Measurements from ENCODE around the gene AMELY.
"Not testable (repeated sequence)": the region's sequence is repeated elsewhere in the genome, so short reads cannot be mapped to it uniquely, and the experiment has no call there.

Gene AMELY, protein sequence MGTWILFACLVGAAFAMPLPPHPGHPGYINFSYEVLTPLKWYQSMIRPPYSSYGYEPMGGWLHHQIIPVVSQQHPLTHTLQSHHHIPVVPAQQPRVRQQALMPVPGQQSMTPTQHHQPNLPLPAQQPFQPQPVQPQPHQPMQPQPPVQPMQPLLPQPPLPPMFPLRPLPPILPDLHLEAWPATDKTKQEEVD

DNA sequence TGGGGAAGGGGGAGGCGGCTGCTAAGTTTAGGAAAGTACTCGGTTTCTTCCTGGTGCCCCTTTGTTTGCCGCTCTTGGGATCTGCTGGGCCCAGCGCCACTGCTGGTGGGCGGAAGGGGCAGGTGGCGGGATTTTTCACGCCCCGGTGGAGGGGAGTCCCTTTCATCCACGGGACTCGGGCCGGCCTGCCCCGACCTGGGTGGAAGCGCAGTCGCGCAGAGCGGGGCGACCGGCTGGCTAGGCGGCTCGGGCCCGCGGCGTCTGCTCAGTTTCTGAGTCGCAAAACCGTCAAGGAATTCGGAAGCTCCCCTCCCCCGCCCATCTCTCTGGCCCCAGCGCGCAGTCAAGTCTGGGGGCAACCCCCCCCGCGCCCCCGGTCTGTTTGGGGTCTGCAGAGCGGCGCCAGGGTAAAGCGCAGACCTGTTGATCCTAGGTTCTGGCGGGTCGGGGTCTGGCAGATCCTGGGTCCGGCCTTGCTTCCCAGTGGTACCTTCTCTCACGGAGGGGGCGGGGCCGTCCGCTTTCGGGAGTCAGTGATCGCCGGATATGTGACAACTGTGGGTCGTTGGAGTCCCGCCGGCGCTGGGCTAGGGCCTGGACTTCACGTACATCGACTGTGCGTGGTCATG, at the start of gene AMELY:
AMELY (minus strand) TSS at position 500 of the 629 bp plus-strand sequence. CDS start 39,144 bp downstream, outside the sequence.
- no peak for DNase-seq (ENCODE audit: low spot score)

DNA sequence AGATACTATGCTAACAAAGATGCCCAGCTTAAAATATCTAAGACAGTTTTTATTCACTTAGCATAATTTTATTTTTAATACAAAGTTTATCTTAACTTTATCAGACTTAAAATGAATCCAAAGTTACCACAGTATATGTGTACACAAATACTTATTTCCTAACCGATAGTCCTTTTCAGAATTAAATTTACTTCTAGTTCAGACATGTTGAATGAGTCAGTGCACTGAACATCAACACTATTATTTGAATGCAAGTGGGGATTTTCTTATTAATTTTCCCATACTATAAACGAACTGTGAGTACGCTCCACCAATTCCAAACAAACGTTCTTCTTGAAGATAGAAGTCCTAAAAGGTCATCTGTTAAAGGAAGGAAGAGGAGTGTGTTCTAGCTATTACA, 38.4 kb upstream of the AMELY start:
- no peak for DNase-seq (ENCODE audit: low spot score)

DNA sequence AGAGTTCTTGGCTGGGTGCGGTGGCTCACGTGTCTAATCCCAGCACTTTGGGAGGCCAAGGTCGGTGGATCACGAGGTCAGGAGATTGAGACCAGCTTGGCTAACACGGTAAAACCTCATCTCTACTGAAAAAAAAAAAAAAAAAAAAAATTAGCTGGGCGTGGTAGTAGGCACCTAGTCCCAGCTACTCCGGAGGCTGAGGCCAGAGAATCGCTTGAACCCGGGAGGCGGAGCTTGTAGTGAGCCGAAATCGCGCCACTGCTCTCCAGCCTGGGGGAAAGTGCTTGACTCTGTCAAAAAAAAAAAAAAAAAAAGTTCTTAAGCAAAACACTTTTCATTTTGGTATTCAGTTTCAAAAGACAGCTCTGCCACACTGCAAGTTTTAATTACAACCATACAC, 36.8 kb upstream of the AMELY start:
- no peak for DNase-seq (ENCODE audit: low spot score)

DNA sequence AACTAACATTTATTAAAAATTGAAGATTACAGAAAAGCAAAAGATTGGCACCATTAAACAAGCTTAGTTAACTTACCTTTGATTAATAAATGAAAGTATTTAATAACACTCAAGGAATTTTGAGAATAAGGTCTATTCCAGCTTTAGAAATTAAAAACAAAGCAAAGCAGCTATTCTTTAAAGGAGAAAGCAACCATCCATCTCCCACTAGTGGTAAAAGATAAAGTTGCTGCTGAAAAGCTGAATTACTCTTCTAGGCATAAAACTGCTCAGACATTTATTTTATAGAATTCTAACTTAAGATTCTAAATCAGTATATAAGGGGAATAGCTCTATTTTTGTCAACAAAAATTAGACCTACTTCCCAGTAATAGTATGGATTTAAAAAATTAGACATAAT, 36.1 kb upstream of the AMELY start:
- no peak for DNase-seq (ENCODE audit: low spot score)

DNA sequence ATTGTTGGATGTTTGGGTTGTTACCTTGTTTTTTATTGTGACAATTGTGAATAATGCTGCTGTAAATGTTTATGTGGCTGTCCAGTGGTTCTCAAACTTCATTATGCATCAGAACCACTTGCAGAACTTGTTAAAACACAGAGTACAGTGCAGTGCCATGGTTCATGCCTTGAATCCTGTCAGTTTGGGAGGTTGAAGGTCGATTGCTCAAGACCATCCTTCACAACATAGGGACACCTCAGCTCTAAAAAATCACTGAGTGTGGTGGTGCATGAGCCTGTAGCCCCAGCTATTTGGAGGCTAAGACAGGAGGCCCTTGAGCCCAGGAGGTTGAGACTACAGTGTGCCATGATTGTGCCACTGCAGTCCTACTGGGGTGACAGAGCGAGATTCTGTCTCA, 23.9 kb upstream of the AMELY start:
- DNase-seq (ENCODE audit: low spot score) = no peak

DNA sequence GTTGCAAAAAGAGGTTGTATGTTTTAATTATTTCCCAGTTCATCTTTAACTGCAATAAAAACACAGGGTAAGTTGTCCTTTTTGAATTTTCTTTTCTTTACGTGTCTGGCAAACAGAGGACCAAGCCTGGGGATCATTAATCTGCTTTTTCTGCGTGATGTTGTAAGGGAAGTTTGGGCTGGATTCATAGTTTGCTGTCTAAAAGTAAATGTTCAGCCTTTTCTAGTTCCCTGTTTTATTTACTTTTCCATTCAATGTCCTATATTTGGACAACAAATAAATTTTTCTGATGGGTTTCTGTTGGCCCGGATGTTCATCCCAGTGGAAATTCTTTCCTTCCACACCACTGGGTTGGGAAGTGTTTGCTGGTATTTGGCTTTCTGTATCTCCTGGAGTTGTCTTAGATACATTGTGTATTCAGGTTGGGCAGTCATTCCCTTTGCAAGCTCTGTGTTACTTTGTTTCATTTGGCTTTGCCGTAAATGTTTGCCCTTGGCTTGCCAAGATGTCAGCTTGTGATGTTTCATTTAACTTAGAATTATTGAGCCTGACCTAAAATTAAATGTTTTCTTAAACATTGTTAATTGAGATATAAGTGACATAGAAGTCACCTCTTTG, 20.3 kb upstream of the AMELY start:
- DNase-seq (ENCODE audit: low spot score) = no peak

DNA sequence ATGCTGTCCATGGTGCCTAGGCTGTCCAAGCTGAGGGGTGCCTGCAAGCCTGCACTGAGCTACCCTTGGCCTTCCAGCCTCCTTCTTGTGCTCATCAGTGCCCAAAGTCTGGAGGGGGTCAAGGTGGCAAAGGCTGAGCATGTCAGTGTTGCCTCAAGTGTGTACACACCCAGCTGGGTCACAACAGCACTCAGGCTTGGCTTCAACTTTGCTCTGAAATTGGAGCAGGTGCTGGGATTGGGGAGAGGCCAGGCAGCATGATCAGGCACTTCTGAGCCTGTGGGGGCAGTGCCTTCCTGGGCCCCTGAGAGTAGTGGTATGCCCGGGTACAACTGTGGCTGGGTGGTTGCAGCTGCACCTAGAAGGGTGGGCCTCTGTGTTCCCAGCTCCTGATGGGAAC, 17.7 kb upstream of the AMELY start:
- DNase-seq (ENCODE audit: low spot score) = no peak

DNA sequence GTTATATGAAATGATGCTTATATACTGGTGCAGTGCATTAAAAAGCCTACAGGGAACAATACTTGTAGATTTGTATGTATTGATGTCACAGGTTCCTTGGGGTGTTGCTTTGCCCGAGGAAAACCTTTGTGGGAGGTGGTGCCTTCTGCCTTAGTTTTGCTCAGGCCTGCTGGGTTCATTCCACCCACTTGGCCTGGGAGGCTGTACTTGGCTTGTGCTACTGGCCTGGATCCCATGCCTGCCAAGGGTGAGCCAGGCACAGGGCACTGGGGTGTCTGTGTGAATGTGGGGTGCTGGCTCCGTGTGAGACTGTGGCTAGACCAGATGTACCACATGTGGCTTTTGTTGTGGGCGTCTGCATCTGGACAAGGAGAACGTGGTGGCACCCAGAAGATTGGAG, 16.7 kb upstream of the AMELY start:
- no peak for DNase-seq (ENCODE audit: low spot score)

DNA sequence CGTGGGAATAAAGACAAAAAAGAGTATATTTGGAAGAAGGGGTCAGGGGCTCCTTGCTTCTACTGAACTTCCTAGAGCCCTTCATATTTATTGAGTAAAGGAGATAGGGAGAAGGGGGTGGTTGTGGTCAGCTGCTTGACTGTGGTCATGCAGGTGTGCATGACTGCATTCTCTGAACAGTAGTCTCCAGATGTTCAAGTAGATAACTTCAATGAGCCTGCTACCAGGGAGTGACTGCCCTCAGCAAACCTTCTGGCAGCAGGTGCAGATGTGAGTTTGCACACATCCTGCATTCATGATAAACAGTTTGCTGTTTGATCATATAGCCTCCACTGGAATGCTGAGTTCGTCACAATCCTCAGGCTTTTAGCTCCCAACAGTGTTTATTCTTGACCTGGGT, 9.5 kb upstream of the AMELY start:
- no peak for DNase-seq (ENCODE audit: low spot score)

DNA sequence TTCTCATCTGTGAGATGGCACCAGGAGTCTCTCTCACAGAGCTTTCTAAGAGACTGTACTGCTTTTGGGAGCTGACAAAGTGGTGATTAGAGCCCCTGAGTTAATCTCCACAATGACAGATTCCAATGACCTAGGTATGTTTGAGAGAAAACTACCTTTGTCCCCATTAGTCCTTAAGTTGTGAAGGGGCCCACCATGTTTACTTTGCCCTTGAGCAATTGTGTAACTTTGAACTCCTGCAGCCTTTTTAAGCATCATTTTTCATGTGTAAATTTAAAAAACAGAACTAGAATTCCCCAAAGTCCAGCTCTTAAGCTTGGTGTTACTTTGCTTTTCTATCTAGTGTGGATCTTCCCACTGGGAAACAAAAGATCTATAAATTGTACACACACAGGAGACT, 1.8 kb upstream of the AMELY start:
- no peak for DNase-seq (ENCODE audit: low spot score)

DNA sequence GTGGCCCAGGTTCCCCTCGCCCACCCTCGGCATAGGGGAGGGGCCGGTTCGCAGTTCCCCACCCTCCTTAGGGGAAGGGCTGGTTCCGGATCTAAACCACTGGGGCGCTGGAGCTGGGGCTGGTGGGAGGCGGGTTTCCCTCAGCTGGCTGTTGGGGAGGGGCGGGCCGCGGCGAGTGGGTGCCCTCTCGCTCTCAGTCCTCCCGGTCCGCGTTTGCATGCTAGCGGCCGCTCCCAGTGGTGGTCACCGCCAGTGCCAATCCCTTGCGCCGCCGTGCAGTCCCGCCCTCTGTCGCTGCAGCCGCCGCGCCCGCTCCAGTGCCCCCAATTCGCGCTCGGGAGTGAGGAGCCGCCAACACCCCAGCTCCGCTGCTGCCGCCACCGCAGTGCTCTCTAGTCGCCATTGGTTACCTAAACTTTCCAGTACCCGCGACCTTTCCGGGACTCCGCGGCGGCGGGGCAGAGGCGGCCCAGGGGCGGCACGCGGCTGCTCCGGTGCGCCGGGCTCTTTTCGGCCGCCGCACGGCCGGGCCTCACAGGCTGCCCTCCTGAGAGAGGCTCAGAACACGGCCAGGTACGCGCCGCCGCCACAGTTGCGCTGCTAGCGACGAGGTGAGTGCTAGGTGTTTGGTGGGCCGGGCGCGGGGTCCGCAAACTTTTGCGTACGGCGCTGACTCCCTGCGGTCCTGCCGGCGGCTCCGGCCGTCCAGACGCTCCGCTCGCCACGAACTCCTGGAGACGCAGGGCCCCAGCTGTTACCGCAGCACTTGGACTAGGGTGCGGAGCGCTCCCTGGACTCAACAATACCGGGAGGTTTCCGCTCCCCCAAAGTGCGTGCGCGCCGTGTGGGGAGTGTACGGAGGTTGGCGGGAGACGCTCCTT, 940 bp downstream of the AMELY start, which contains the start of gene TBL1Y:
TBL1Y (plus strand) TSS at position 326 of the 881 bp plus-strand sequence. CDS start 114,388 bp downstream, outside the sequence.
- DNase-seq (ENCODE audit: low spot score) = no peak

DNA sequence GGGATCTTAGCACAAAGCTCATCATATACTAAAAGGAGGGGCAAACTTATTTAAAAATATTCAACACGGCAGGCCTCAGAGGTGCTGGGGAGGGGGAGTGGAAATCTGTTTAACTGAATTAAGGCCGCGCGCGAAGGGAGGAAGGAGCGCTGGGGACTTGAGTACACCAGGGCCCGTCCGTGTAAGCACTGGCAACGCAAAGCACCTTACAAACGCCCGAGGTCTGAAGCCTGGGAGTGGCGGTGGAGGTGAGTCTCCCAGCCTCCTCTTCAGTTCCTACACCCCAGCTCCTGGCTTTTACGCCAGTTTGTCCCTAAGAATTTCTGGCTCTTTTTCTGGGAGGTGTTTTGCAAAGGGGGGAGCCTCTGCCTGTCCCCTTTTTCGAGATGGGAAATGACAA, 1.7 kb downstream of the AMELY start:
- no peak for DNase-seq (ENCODE audit: low spot score)

DNA sequence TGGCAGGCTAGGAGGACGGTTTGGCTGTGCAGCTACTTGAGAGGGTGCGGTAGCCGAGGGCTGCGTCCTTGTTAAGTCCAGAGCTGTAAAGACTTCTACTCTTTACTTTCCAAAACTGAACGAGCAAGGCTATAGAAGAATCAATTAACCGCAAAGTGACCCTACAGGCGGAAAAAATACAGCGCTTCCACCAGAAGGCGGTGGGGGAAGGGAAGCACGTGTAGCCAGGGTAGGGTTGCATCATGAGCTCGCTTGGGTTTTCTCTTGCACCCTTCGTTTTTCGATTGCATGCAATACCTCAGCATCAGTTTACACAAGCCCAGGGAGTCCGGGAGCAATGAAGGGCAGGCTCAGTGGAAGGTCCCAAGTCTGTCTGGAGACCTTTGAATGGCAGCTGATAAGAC, 2.4 kb downstream of the AMELY start:
- no peak for DNase-seq (ENCODE audit: low spot score)

DNA sequence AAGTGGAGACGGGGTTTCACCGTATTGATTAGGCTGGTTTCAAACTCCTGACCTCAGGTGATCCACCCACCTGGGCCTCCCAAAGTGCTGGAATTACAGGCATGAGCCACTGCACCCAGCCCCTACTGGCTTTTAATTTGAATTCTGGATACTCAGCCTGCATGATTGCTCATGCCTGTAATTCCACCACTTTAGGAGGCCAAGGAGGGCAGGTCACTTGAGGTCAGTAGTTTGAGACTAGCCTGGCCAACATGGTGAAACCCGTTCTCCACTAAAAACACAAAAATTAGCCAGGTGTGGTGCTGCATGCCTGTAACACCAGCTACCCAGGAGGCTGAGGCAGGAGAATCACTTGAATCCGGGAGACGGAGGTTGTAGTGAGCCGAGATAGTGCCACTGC, 3.5 kb downstream of the AMELY start:
- DNase-seq (ENCODE audit: low spot score) = not testable (repeated sequence)

DNA sequence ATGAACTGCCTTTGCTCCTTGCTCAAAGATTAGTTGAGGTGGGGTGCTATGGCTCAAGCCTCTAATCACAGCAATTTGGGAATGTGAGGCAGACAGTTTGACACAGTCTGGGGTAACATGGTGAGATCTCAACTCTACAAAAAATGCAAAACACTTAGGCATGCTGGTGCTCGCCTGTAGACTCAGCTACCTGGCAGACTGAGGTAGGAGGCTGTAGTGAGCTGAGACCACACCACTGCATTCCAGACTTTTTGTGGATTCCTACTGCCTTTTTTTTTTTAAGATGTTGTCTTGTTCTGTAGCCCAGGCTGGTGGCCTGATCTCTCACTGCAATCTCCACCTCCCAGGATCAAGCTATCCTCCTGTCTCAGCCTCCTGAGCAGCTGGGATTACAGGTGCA, 4.0 kb downstream of the AMELY start:
- DNase-seq (ENCODE audit: low spot score) = no peak

DNA sequence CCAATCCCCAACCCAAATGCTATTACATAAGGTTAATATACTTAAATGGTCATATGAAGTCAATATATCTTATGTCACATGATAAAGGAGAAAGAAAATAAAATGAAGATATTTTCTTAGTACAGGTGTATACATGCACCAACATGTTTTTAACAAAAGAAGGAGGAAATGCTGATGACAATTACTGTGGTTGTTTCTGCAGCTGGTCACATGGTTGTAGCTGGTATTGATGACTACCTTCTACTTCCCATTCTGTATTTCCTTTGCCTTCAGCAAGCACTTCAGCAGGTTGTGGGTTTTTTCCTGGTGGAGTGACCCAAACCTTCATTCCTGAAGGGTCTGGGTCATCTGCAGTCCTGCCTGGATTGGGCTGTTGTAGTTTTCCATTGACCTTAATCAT, 9.4 kb downstream of the AMELY start:
- DNase-seq (ENCODE audit: low spot score) = not testable (repeated sequence)

DNA sequence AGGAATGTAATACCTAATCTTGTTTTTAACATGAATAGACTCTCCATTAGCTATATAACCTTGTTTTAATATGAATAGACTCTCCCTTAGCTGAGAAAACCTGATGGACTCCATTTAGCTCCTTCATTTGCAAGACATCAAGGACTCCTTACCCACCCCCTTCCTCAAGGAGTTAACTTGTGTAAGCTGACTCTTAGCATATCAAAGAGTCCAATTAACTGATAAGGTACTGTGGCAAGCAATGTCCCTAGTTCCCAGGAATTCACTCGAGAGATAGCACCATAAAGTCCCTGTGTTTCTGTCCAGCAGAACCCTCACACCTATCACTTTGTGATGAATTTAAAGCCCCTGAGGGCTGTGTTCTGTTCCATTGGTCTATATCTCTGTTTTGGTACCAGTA, 16.3 kb downstream of the AMELY start:
- DNase-seq (ENCODE audit: low spot score) = no peak

DNA sequence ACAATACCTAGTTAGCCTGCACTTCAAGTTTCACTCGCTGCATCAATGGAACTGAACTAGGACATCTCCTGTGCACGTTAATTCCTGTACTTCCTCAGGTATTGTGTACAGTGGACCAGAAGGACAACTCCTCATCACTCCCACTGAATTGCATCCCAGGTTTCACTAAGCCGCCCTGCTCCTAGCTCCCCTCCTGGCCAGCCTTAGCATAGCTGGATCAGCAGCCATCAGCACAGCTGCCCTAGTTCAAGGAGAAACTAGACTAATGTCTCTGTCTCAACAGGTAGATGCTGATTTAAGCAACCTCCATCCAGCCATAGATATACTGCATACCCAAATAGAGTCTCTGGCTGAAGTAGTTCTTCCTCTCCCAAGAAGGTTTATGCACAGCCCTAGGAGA, 17.1 kb downstream of the AMELY start:
- DNase-seq (ENCODE audit: low spot score) = no peak

DNA sequence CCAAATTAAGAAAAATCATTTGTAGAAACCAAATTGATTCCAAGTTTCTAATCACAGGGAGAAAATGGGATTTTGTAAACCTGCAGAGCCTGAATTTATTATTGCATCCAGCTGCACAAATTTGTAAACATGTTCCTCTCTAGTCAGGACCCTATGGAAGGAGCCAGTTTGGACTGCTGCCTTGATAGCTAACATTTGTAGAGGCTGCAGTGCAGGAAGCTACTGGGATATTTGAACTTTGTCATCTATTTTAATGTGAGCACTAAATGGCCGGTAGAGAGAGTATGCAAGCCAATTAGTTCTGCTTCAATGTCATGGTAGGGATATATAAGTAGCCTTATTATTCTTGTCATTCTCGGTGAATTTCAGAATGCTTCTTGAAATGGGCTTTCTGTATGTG, 62.2 kb downstream of the AMELY start:
- DNase-seq (ENCODE audit: low spot score) = no peak

DNA sequence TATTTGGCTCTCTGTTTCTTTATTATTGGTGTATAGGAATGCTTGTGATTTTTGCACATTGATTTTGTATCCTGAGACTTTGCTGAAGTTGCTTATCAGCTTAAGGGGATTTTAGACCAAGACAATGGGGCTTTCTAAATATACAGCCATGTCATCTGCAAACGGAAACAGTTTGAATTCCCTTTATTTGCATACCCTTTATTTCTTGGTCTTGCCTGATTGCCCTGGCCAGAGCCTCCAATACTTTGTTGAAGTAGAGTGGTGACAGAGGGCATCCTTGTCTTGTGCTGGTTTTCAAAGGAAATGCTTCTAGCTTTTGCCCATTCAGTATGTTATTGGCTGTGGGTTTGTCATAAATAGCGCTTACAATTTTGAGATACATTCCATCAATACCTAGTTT, 68.9 kb downstream of the AMELY start:
- DNase-seq (ENCODE audit: low spot score) = not testable (repeated sequence)

All from CD4-positive, alpha-beta T cell treated with Interleukin-2 at 100 ng/mL for 4 hours (primary cell).